CD4-positive, alpha-beta T cell treated with Interleukin-6 for 4 hours (primary cell): Measurements from ENCODE around the gene GOLGA3.

ENCODE experiments used
- DNase-seq: peaks from one replicate; pipeline ENCODE4 v3.0.0-alpha.2; 2020; ENCODE audit warnings: mixed read lengths

Gene GOLGA3

GRCh38 chr12:132740652-132741051 is 88.0 kb downstream of the GOLGA3 start:
- no peak for DNase-seq

GRCh38 chr12:132740313-132740646 is 88.4 kb downstream of the GOLGA3 start:
- DNase-seq, result no peak

GRCh38 chr12:132739600-132740312 is 88.9 kb downstream of the GOLGA3 start:
- DNase-seq, result no peak

GRCh38 chr12:132736913-132737312 is 91.8 kb downstream of the GOLGA3 start:
- DNase-seq, result no peak

GRCh38 chr12:132736378-132736777 is 92.3 kb downstream of the GOLGA3 start:
- DNase-seq, result no peak

- DNase-seq, result no peak
These were observed 93.2 kb downstream of the GOLGA3 start for GRCh38 chr12:132735496-132735895.

GRCh38 chr12:132734206-132734605 is 94.5 kb downstream of the GOLGA3 start:
- DNase-seq, result no peak

GRCh38 chr12:132731574-132731973 is 97.1 kb downstream of the GOLGA3 start:
- DNase-seq, result no peak

GRCh38 chr12:132730353-132730752 is 98.3 kb downstream of the GOLGA3 start:
- no peak for DNase-seq

- DNase-seq, result no peak
These were observed 98.9 kb downstream of the GOLGA3 start for GRCh38 chr12:132729541-132730320.

GRCh38 chr12:132728502-132728901 is 100.2 kb downstream of the GOLGA3 start:
- no peak for DNase-seq

- no peak for DNase-seq
These were observed 101.4 kb downstream of the GOLGA3 start for GRCh38 chr12:132727091-132727794.

- no peak for DNase-seq
These were observed 102.3 kb downstream of the GOLGA3 start for GRCh38 chr12:132726386-132726785.

- DNase-seq, result no peak
These were observed 104.0 kb downstream of the GOLGA3 start for GRCh38 chr12:132724506-132725241.

- DNase-seq, result no peak
These were observed 104.9 kb downstream of the GOLGA3 start for GRCh38 chr12:132723764-132724140.

- no peak for DNase-seq
These were observed 105.5 kb downstream of the GOLGA3 start for GRCh38 chr12:132723015-132723763.

GRCh38 chr12:132720606-132721345 is 107.9 kb downstream of the GOLGA3 start:
- no peak for DNase-seq

- no peak for DNase-seq
These were observed 108.7 kb downstream of the GOLGA3 start for GRCh38 chr12:132719954-132720324.

GRCh38 chr12:132719141-132719953 is 109.3 kb downstream of the GOLGA3 start:
- no peak for DNase-seq
